ENCODE data around the gene NHLH1. TPM values are rescaled to one million over a fixed set of nuclear protein-coding genes. Genes with fewer than 3 reads are reported as not detected.

The NHLH1 gene
- total RNA-seq, 2 experiments from 2014 or later, result 0.08 TPM; not detected in 1

DNA sequence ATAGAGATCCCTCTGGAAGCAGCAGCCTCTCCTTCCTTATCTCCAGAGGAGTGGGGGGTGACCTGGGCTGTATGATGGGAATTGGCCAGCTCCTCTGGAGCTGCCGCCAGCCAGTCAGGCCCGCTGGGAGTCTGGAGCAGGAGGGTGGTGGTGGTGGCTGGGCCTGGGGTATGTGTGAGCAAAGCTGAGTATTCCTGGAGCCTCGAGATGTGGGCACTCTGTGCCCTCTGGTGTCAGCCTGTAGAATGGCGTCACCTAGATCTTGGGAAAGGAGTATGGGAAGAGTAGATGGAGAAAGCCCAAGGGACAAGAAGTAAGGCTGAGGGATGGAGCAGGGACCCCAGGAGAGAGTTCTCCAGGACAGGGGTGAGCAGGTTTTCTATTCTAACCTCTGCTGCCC, 49.5 kb downstream of the NHLH1 start:
- Histone ChIP-seq H3K36me3 (ENCODE audit: insufficient read depth, low read length) (no peaks in the 10 kb centered on the region), H3K27ac (ENCODE audit: low read depth in 1 of 2, low read length in 2 of 2) (no peak overlapping the region), H3K27me3 (ENCODE audit: control insufficient read depth in 1 of 2, insufficient read depth in 2 of 2, low read length in 2 of 2) (peaks cover 0 to 3% of the 10 kb centered on the region in 2 experiments), H3K4me3 (ENCODE audit: low read length) (no peak overlapping the region), H3K4me1 (ENCODE audit: insufficient read depth, low read length) (no peaks in the 10 kb centered on the region), H3K9me3 (ENCODE audit: control insufficient read depth in 1 of 2, insufficient read depth in 1 of 2, low read length in 2 of 2) (no peaks in the 10 kb centered on the region)
- intact Hi-C loops (cut with DNase I, micrococcal nuclease), result loop anchor here in 1 of 2 experiments (10.0 kb wide), 1 partner anchor 468 kb away; the partner anchor contains the start of gene ITLN1
- DNase-seq (no peak), ATAC-seq (ENCODE audit: poor library complexity) (no peak)
- Mint-ChIP-seq H3K27ac (no peak overlapping the region), H3K9me3 (no peaks in the 10 kb centered on the region), H3K27me3 (no peaks in the 10 kb centered on the region), H3K36me3 (ENCODE audit: low read depth) (no peaks in the 10 kb centered on the region), H3K4me1 (ENCODE audit: low read depth) (no peaks in the 10 kb centered on the region), H3K4me3 (no peak overlapping the region)
- ChIA-PET CTCF (no interaction called here), POLR2A (no interaction called here)
- TF ChIP-seq CTCF (IDR thresholded peaks at IDR 0.05), result no peak

DNA sequence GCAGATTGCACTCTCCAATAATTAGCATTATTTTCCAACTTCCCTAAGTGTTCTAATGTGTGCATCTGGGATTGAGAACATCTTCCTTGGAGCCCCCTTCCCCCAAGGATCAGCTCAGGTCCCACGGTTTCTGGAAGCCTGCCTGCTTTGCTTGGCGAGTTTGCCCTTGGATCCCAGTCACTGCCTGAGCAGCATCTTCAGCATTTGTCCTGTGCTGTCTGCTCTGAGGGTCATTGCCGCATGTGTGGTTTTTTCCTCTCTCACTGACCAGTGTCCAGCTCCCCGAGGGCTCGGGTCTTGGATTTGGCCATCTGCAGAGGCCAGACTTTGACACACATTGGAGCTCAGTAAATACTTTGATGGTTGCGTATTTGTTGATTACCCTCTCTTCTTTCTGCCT, 51.6 kb downstream of the NHLH1 start:
- H3K4me1 Mint-ChIP-seq (ENCODE audit: low read depth), result no peaks in the 10 kb centered on the region
- peaks cover 0 to 3% of the 10 kb centered on the region in 2 experiments for H3K27me3 ChIP-seq (ENCODE audit: control insufficient read depth in 1 of 2, insufficient read depth in 2 of 2, low read length in 2 of 2)
- no peaks in the 10 kb centered on the region for H3K36me3 ChIP-seq (ENCODE audit: insufficient read depth, low read length)
- CTCF ChIA-PET, result no interaction called here
- DNase-seq, result no peak
- no peak overlapping the region for H3K27ac ChIP-seq (ENCODE audit: low read depth in 1 of 2, low read length in 2 of 2)
- H3K4me3 ChIP-seq (ENCODE audit: low read length), result no peak overlapping the region
- POLR2A ChIA-PET, result interaction anchor here (0.6 kb wide), 1 partner anchor 83 kb away, joined by 3 read pairs; no protein-coding TSS in a partner anchor
- H3K4me1 ChIP-seq (ENCODE audit: insufficient read depth, low read length), result no peaks in the 10 kb centered on the region
- no peak for TF ChIP-seq CTCF (IDR thresholded peaks at IDR 0.05)
- no peak overlapping the region for H3K4me3 Mint-ChIP-seq
- no peaks in the 10 kb centered on the region for H3K9me3 ChIP-seq (ENCODE audit: control insufficient read depth in 1 of 2, insufficient read depth in 1 of 2, low read length in 2 of 2)
- ATAC-seq (ENCODE audit: poor library complexity), result no peak
- intact Hi-C loops (cut with DNase I, micrococcal nuclease), result loop anchor here in 1 of 2 experiments (10.0 kb wide), 1 partner anchor 466 kb away; the partner anchor contains the start of gene ITLN1
- no peak overlapping the region for H3K27ac Mint-ChIP-seq
- no peaks in the 10 kb centered on the region for H3K27me3 Mint-ChIP-seq
- H3K9me3 Mint-ChIP-seq, result no peaks in the 10 kb centered on the region
- no peaks in the 10 kb centered on the region for H3K36me3 Mint-ChIP-seq (ENCODE audit: low read depth)

- H3K27me3 Mint-ChIP-seq, result no peaks in the 10 kb centered on the region
- TF ChIP-seq CTCF (IDR thresholded peaks at IDR 0.05), result no peak
- H3K27me3 ChIP-seq (ENCODE audit: control insufficient read depth in 1 of 2, insufficient read depth in 2 of 2, low read length in 2 of 2), result peaks cover 0 to 3% of the 10 kb centered on the region in 2 experiments
- DNase-seq (no peak), ATAC-seq (ENCODE audit: poor library complexity) (no peak)
- no peaks in the 10 kb centered on the region for H3K36me3 Mint-ChIP-seq (ENCODE audit: low read depth)
- H3K9me3 ChIP-seq (ENCODE audit: control insufficient read depth in 1 of 2, insufficient read depth in 1 of 2, low read length in 2 of 2), result no peaks in the 10 kb centered on the region
- no peaks in the 10 kb centered on the region for H3K9me3 Mint-ChIP-seq
- no peaks in the 10 kb centered on the region for H3K4me1 ChIP-seq (ENCODE audit: insufficient read depth, low read length)
- POLR2A ChIA-PET, result no interaction called here
- H3K27ac ChIP-seq (ENCODE audit: low read depth in 1 of 2, low read length in 2 of 2), result no peak overlapping the region
- no peaks in the 10 kb centered on the region for H3K4me1 Mint-ChIP-seq (ENCODE audit: low read depth)
- H3K27ac Mint-ChIP-seq, result no peak overlapping the region
- no peak overlapping the region for H3K4me3 ChIP-seq (ENCODE audit: low read length)
- CTCF ChIA-PET, result no interaction called here
- no peak overlapping the region for H3K4me3 Mint-ChIP-seq
- no peaks in the 10 kb centered on the region for H3K36me3 ChIP-seq (ENCODE audit: insufficient read depth, low read length)
- intact Hi-C loops (cut with DNase I, micrococcal nuclease), result loop anchor here in 1 of 2 experiments (10.0 kb wide), 1 partner anchor 466 kb away; the partner anchor contains the start of gene ITLN1
These were observed 52.4 kb downstream of the NHLH1 start for GRCh38 chr1:160419150-160419837.

Measured in CD4-positive, alpha-beta T cell (primary cell).